Adrenal gland (tissue), 12 donors: ENCODE data around the gene DDX28. TPM values are rescaled to one million over a fixed set of nuclear protein-coding genes. Genes with fewer than 3 reads are reported as not detected.

Source experiments
- DNase-seq, 7 donors: peaks; one replicate each; pipeline ENCODE4 v3.0.0-alpha.2; 2019 to 2020
- H3K27ac ChIP-seq, 5 donors: fragments of 200-600 bp; sonication (generic) in 4 of 5; 1 replicate in 3 of 5; 2 replicates in 2 of 5; pipeline versions ENCODE4 v1.5.1 to v1.8.0; 2016 to 2020; ENCODE audit warnings: mild to moderate bottlenecking in 1 of 5
- H3K27me3 ChIP-seq: fragments of 200-600 bp; 2 replicates; pipeline ENCODE4 v1.8.0; 2021
- H3K36me3 ChIP-seq, 2 donors: fragments of 200-600 bp; replicated peaks in 1 of 2; 1 replicate in 1 of 2; 2 replicates in 1 of 2; pipeline versions ENCODE4 v1.5.1 to v1.8.0; 2018 to 2022
- H3K4me1 ChIP-seq, 2 donors: fragments of 200-600 bp; replicated peaks in 1 of 2; 1 replicate in 1 of 2; 2 replicates in 1 of 2; pipeline versions ENCODE4 v1.5.1 to v1.8.0; 2018 to 2021
- H3K4me3 ChIP-seq, 4 donors: fragments of 200-600 bp; sonication (generic) in 3 of 4; one replicate each; pipeline ENCODE4 v1.5.1; 2016 to 2018
- H3K9me3 ChIP-seq, 3 donors: fragments of 200-600 bp; sonication (generic) in 1 of 3; replicated peaks in 1 of 3; 1 replicate in 2 of 3; 2 replicates in 1 of 3; pipeline versions ENCODE4 v1.5.1 to v1.8.0; 2016 to 2021
- CTCF ChIP-seq, 6 experiments: fragments of 450-650 bp in 4 of 6; fragments of 200-600 bp in 2 of 6; sonication (generic) in 1 of 6; IDR thresholded peaks; 1 replicate in 5 of 6; 2 replicates in 1 of 6; pipeline versions ENCODE4 v1.5.1 to v1.8.0; 2016 to 2021; ENCODE audit warnings: antibody characterized with exemption in 6 of 6, mild to moderate bottlenecking in 2 of 6, moderate library complexity in 1 of 6
- POLR2A ChIP-seq, 2 donors: fragments of 450-650 bp; IDR thresholded peaks; one replicate each; pipeline ENCODE4 v1.6.1; 2017; ENCODE audit warnings: antibody characterized with exemption in 2 of 2, mild to moderate bottlenecking in 2 of 2, moderate library complexity in 1 of 2
- WGBS, 4 donors: extraction: QIAGEN DNeasy Blood & Tissue Kit in 2 of 4; methylation state at CpG; one replicate each; pipeline versions ENCODE4 v1.1.5 to v1.1.7; 2013 to 2017; 5-methylcytosine and 5-hydroxymethylcytosine counted together
- intact Hi-C, 2 donors: fragments of 100-400 bp; cut with DNase I; formaldehyde crosslinking; loops; one replicate each; pipeline versions ENCODE4 v1.14.1 to v1.15.0; 2022 to 2023
- polyA plus RNA-seq, 3 donors: library from polyadenylated mRNA; stranded (reverse); fragments of 200-250 nt in 2 of 3; fragments of 350-450 nt in 1 of 3; fragmentation: Illumina TruSeq in 1 of 3; extraction: RNeasy Lipid Tissue Mini Kit (QIAGEN cat#74804) in 1 of 3; gene quantifications; one replicate each; pipeline ENCODE4 v1.2.3, GENCODE V29; 2013 to 2014
- total RNA-seq, 9 donors: library from RNA; depleted of rRNA in 4 of 9; stranded (reverse); fragments of >200 nt in 4 of 9; fragments of 120-200 nt in 1 of 9; fragmentation: NEBNext Ultra II Directional in 1 of 9; extraction: Animal tissue kit (Norgen Biotek cat#: 25700) in 1 of 9; gene quantifications; one replicate each; pipeline versions ENCODE4 v1.1.0 to v1.2.4, GENCODE V29; 2013 to 2023
- donor health status: healthy with polysubstance abuse.
- donor health status: Bipolar disorder and iron deficiency.
- donor health status: DM: yes; HTN: yes; CAD: no.
- donor health status: DM: no; HTN: no; CAD: no.
- donor health status: DM: no; HTN: no; CAD: no.
- donor health status: DM: yes; HTN: yes; CAD: no.

DDX28 gene
- total and polyA plus RNA-seq, 12 donors = 6.4 to 18.4 (median 12.5) TPM

- TF ChIP-seq CTCF (IDR thresholded peaks at IDR 0.05) (no peak), POLR2A (IDR thresholded peaks at IDR 0.05) (no peak)
- Histone ChIP-seq H3K9me3 (no peaks in the 10 kb centered on the region), H3K4me1 (peaks cover 3 to 10% of the 10 kb centered on the region in 2 donors), H3K27me3 (no peaks in the 10 kb centered on the region), H3K27ac (no peak overlapping the region), H3K4me3 (no peak overlapping the region), H3K36me3 (no peaks in the 10 kb centered on the region)
- intact Hi-C loops = loop anchor here in 1 of 2 donors (5.0 to 10.0 kb wide), 2 partner anchors 52 to 240 kb away; no protein-coding TSS in a partner anchor
- WGBS, 4 donors = 44 to 79% (median 69%) methylated on average over 2 to 20 of the region's 20 CpGs
- DNase-seq = no peak
Observed at GRCh38 chr16:67992661-67993206, 30.3 kb downstream of the DDX28 start.

GRCh38 chr16:67990018-67990386, 33.0 kb downstream of the DDX28 start:
- H3K4me3 ChIP-seq = no peak overlapping the region
- no peaks in the 10 kb centered on the region for H3K36me3 ChIP-seq
- intact Hi-C loops = loop anchor here in 1 of 2 donors (5.0 to 10.0 kb wide), 2 partner anchors 55 to 242 kb away; no protein-coding TSS in a partner anchor
- H3K27ac ChIP-seq = no peak overlapping the region
- no peaks in the 10 kb centered on the region for H3K27me3 ChIP-seq
- H3K4me1 ChIP-seq = peaks cover 3 to 14% of the 10 kb centered on the region in 2 donors
- 79 to 93% (median 88%) methylated on average over 3 to 6 of the region's 6 CpGs for WGBS, 4 donors
- no peak for TF ChIP-seq POLR2A (IDR thresholded peaks at IDR 0.05)
- TF ChIP-seq CTCF (IDR thresholded peaks at IDR 0.05) = no peak
- H3K9me3 ChIP-seq = no peaks in the 10 kb centered on the region
- no peak for DNase-seq

GRCh38 chr16:67989322-67990017, 33.6 kb downstream of the DDX28 start:
- Histone ChIP-seq H3K9me3 (no peaks in the 10 kb centered on the region), H3K27ac (no peak overlapping the region), H3K4me3 (no peak overlapping the region), H3K4me1 (peaks cover 3 to 20% of the 10 kb centered on the region in 2 donors), H3K36me3 (no peaks in the 10 kb centered on the region), H3K27me3 (no peaks in the 10 kb centered on the region)
- intact Hi-C loops = loop anchor here (5.0 to 10.0 kb wide), 3 partner anchors 55 to 243 kb away; no protein-coding TSS in a partner anchor
- DNase-seq = no peak
- TF ChIP-seq POLR2A (IDR thresholded peaks at IDR 0.05) (no peak), CTCF (IDR thresholded peaks at IDR 0.05) (no peak)
- WGBS, 4 donors = 83 to 93% (median 88%) methylated on average over 6 to 8 of the region's 8 CpGs

GRCh38 chr16:67988675-67989074, 34.4 kb downstream of the DDX28 start:
- Histone ChIP-seq H3K4me3 (no peak overlapping the region), H3K36me3 (no peaks in the 10 kb centered on the region), H3K9me3 (no peaks in the 10 kb centered on the region), H3K4me1 (peaks cover 3 to 26% of the 10 kb centered on the region in 2 donors), H3K27me3 (no peaks in the 10 kb centered on the region), H3K27ac (no peak overlapping the region)
- no peak for DNase-seq
- 76 to 81% (median 81%) methylated on average over 3 of the region's 3 CpGs for whole genome bisulfite sequencing, 4 donors
- intact Hi-C loops = loop anchor here in 1 of 2 donors (10.0 kb wide), 1 partner anchor 236 kb away; no protein-coding TSS in a partner anchor
- no peak for TF ChIP-seq POLR2A (IDR thresholded peaks at IDR 0.05)
- no peak for TF ChIP-seq CTCF (IDR thresholded peaks at IDR 0.05)
